Activated CD8-positive, alpha-beta memory T cell treated with anti-CD3 and anti-CD28 coated beads for 24 hours (primary cell): ENCODE results near the gene HPCAL1.

Experiments
- DNase-seq: peaks from one replicate; pipeline ENCODE4 v3.0.0-alpha.2; 2020

HPCAL1 gene

DNA sequence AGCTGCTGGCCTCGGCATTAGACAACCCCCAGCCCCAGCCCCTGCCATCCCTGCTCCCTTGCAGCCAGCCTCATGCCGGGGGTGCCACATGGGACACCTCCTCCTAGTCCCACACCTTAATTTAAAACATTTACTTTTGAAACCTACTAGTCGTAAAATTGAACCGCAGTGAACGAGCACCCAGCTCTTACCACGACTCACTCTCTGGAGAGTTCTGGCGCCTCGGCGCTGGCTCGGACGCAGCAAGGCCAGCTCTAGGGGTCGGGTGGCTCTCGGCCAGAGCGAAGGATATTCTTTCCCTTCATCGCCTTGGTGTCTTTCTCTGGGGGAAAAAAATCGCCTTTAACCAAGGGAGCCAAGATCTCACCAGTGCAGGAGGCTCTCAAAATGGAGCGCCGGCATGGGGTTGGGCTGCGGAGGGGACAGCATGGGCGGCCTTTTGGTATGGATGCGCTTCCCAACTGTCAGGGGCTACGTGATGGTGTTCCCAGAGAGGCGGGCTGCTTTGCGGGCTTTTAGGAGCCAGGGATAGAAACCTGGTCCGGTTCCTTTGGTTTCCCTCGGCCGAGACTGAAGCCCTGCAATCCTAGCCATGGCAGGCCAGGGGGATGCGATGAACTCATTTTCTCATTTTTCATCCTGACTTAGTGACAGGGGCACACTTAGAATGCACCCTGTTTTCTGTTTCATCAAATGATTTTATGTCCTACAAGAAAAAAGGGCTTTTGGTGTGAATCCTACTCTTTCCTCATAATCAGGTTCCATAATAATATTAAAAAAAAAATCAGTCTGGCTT lies 2.0 kb downstream of the HPCAL1 start:
- no peak for DNase-seq

DNA sequence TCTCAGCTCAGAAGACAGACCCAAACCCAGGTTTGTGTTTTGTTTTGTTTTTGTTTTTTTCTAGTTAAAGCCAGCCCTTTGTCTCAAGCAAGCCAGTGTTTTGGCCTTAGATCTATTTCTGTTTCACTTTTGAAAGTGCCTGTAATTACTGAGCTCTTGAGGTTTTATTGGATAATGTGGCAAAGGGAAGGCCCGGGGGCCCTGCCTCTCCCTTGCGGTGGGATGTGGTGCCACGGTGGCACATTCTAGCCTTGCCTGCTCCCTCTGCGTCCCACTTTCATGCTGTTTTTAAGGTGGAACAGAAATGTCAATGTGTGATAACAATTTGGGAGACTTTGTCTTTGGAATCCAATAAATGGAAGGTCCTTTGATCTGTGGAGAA lies 2.5 kb downstream of the HPCAL1 start:
- DNase-seq, result no peak

- DNase-seq, result no peak
These were observed 3.0 kb downstream of the HPCAL1 start for GRCh38 chr2:10305715-10306114.

- no peak for DNase-seq
These were observed 4.3 kb downstream of the HPCAL1 start for GRCh38 chr2:10306901-10307463.

GRCh38 chr2:10307561-10308156 lies 5.0 kb downstream of the HPCAL1 start:
- DNase-seq, result no peak

GRCh38 chr2:10308866-10309265 lies 6.2 kb downstream of the HPCAL1 start:
- no peak for DNase-seq

GRCh38 chr2:10309286-10309685 lies 6.6 kb downstream of the HPCAL1 start:
- no peak for DNase-seq

DNA sequence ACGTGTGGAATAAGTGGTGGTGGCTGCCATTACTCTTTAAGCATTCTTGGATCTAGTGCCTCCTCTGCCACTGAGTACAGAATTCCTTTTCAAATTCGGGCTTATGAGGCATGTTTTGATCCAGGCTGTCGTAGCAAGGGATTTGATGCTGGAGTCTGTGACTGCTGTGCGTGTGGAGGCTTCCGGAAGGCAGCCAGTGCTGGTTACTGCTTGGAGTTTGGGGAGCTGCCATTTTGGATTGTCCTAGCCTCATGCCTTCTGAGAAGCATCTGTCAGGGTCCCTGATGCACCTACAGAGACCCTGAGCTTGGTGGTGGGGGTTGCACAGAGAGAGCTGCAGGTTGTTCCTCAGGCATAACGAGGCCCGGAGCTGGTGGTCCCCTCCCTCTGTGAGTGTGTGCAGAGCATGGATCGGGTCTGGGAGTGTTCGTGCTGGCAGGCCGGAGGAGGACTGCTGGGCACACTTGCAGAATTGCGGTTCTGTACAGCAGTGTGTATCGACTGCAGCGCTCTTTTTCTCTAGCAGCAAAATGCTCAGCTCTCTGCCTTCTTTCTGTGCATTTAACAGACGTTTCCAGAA lies 7.7 kb downstream of the HPCAL1 start:
- no peak for DNase-seq

DNA sequence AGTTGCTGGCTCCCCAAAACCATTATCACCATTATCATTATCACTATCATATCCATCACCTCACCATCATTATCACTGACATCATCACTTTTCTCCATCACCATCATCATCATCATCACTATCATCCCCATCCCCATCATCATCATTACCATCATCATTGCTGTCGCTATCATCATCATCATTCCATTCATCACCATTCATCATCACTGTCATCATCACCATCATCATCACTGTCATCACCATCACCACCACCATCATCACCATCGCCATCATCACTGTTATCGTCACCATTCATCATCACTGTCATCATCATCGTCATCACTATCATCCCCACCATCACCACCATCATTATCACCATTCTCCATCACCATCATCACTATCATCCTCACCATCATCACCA lies 9.0 kb downstream of the HPCAL1 start:
- no peak for DNase-seq

- DNase-seq, result no peak
These were observed 9.8 kb downstream of the HPCAL1 start for GRCh38 chr2:10312437-10312957.

- DNase-seq, result no peak
These were observed 13.6 kb downstream of the HPCAL1 start for GRCh38 chr2:10316336-10316735.

DNA sequence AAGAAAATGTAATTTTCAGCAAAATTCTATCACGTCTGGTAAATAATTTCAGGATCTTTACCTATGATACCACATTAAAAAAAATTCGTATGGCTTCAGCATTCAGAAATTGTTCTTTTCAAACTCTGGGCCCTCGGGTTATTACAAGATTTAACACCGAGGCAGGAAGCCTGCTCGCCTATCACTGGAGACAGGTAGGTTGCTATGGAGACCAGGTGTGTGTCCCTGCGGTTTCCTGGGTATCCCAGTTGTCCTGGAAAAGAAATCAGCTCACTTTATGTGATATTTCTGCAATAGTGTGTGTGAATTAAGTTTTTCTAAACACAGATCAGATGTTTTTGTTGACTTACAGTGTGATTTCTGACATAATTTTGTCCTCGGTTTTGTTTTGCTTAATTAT lies 14.2 kb downstream of the HPCAL1 start:
- no peak for DNase-seq

DNA sequence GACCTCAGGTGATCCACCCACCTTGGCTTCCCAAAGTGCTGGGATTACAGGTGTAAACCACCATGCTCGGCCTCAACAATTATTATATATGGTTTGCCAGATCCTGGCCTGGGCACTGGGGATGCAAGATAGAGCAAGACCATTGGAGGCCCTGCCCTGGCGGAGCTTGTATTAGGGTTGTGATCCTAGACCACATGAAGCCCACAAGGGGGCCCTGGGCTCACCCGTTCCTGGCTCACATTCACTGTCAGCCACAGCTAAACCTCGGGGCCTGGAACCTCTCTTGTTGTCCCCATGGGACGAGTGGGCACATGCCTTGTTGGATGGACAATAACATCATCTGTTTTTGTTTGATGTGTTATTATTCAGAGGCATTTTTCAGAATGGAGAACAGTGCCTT lies 14.9 kb downstream of the HPCAL1 start:
- DNase-seq, result no peak

DNA sequence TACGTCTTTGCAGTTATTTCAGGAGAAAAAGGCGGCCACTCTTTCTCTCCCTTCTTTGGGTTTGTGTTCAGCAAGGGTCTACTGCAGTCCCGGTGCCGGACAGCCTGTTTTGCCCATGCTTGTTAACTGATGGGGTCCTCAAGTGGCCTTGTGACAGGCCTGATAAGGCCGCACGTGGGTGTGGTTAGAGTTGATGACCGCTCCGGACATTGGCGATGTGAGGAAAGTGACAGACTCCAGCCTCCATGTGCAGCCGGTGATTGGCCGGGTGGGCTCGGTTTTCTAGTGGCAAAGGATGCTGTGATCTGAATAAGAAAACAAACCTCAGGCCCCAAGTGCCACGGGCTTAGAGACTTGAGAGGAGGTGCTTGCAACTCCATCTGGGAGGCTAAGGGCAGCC lies 15.6 kb downstream of the HPCAL1 start:
- no peak for DNase-seq

GRCh38 chr2:10319892-10320574 lies 17.3 kb downstream of the HPCAL1 start:
- DNase-seq, result no peak

DNA sequence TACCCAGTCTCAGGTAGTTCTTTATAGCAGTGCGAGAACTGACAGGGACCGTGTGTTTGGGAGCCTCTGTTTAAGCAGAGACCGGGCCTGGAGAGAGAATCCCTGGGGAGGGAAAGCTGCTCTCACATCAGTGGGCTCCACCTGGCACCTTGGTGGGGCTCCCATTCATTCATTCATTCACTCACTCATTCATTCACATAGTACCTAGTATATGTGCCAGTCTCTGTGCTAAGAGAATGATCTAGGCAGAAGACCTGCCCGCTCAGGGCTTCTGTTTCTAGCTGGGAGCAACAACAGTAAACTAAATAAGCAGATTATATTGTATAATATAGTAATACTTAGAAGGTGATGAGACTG lies 17.8 kb downstream of the HPCAL1 start:
- DNase-seq, result no peak

DNA sequence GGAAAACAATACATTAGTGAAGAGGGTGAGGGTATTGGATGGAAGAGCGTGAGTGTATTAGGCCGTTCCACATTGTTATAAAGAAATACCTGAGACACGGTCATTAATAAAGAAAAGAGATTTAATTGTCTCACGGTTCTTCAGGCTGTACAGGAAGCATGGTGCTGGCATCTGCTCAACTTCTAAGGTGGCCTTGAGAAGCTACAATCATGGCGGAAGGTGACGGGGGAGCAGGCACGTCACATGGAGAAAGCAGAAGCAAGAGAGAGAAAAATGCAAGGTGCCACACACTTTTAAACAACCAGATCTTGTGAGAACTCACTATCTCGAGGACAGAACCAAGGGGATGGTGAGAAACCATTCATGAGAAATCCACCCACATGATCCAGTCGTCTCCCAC lies 18.2 kb downstream of the HPCAL1 start:
- no peak for DNase-seq

DNA sequence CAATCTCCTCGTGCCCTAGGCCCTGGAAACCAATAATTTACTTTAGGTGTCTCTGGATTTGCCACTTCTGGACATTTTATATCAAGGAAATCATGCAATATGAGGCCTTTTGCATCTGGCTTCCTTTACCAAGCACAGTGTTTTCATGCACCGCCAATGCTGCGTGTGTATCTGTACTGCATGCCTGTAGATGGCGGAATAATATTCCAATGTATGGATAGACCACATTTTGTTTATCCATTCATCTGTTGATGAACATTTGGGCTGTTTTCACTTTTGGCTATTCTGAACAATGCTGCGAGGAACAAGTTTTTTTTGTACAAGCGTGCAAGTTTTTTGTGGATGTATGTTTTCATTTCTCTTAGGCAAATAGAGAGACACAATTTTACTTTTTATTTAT lies 18.9 kb downstream of the HPCAL1 start:
- DNase-seq, result no peak

DNA sequence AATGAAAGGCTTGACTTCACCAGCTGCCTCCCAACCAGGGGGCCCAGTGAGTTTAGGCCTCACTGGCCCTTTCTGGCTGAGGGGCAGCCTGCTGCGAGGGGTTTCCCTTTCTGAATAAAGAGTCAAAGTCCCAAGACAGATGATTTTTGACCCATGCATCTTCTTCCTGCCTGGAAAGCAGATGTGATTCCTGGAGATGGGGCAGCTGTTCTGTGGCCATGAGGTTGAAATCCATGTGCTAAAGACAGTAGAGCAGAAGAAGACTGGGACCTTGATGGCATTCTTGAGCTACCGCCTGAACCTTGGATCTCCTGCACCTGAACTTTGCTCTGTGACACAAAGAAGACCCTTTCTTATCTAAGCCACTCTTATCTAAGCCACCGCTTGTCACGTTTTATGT lies 19.8 kb downstream of the HPCAL1 start:
- DNase-seq, result no peak

- no peak for DNase-seq
These were observed 20.3 kb downstream of the HPCAL1 start for GRCh38 chr2:10322973-10323372.

GRCh38 chr2:10323535-10323934 lies 20.8 kb downstream of the HPCAL1 start:
- DNase-seq, result no peak

DNA sequence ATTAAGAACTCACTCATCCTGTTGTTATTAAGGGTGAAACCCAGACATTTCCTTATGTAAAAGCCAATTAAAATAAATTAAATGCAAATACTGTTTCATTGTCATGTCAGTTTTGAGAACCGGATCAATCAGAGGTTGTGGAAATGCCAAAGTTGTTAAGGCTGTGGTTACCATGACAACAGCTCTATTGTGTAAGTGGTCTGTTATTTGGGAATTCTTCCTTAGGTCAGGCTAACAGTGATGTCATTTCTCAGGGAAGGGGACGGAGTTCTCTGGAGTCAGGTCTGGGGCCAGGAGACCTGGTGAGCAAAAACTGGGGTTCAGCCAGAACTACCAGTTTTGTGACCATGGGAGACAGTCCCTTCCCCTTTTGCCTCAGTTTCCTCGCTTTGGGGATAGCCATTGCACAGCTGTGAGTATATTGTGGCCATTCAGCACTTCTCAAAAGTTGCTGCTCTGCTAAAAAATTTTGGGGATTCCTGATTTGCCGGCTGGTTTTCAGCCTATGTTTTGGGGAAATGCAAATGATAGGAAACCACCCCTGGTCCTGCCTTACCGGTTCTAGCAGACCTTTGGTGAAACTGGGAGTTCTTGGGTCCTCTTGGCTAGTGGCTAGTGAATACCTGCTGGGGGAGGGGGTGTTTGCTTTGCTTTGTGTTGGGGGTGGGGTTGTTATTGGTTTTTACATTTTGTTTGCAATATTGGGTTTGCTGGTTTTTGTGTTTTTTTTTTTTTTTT lies 21.6 kb downstream of the HPCAL1 start:
- no peak for DNase-seq
